ENCODE results near the gene DDI1. TPM values are rescaled to one million over a fixed set of nuclear protein-coding genes. Genes with fewer than 3 reads are reported as not detected.

Gene DDI1
- total and polyA plus RNA-seq, 8 donors: not detected

DNA sequence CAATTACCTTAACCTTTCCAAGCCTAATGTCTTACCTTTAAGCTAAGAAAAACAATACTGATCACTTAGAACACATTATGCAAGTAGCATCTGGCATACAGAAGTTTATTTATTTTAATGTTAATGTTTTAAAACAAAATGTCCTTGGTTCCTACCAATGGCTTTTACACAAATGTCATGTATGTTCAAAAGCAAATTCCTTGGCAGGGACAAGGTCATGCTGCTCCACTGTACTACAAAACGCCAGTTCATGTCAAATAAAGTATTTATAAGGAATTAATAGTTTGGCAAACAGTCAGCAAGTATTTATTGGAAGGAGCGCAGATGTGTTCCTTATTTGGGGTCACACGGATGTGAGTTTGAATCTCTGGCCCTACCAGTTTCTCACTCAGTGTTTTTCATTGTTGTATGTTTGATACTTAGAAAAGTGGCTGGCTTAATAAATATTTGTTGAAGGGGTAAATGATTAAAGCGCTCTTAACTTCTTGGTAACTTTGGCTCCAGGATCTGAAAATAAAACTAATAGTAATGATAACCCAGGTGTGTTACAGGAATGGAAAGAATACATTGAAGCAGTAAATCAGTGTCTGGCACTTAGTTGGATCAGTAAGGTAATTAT lies 18.6 kb downstream of the DDI1 start:
- ATAC-seq (no peak), DNase-seq (no peak)
- Histone ChIP-seq H3K4me3 (no peak overlapping the region), H3K9me3 (no peaks in the 10 kb centered on the region), H3K36me3 (no peaks in the 10 kb centered on the region), H3K27me3 (no peaks in the 10 kb centered on the region), H3K27ac (no peak overlapping the region), H3K4me1 (peaks cover 0 to 3% of the 10 kb centered on the region in 2 donors)
- intact Hi-C loops (cut with DNase I): no loop called here
- TF ChIP-seq, protein P1, sequence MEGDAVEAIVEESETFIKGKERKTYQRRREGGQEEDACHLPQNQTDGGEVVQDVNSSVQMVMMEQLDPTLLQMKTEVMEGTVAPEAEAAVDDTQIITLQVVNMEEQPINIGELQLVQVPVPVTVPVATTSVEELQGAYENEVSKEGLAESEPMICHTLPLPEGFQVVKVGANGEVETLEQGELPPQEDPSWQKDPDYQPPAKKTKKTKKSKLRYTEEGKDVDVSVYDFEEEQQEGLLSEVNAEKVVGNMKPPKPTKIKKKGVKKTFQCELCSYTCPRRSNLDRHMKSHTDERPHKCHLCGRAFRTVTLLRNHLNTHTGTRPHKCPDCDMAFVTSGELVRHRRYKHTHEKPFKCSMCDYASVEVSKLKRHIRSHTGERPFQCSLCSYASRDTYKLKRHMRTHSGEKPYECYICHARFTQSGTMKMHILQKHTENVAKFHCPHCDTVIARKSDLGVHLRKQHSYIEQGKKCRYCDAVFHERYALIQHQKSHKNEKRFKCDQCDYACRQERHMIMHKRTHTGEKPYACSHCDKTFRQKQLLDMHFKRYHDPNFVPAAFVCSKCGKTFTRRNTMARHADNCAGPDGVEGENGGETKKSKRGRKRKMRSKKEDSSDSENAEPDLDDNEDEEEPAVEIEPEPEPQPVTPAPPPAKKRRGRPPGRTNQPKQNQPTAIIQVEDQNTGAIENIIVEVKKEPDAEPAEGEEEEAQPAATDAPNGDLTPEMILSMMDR (IDR thresholded peaks at IDR 0.05): no peak

DNA sequence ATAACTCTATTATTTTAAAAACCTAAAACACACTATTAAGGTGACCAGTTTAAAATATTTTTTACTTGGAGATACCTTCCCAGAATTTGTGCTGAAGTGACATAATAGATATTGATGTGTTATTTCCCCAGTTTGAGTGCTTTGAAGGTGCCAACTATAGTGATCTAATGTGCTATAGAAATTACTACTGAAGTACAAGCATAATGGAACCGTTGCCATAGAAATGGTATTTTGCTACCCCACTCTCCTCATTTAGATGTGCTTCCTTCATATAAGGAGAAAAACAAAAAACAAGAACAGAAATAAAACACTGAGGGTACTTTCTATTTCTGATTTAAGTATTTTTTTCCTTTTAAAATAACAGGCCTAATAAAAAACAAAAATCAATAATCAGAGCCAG lies 19.2 kb downstream of the DDI1 start:
- intact Hi-C loops (cut with DNase I): no loop called here
- ATAC-seq: no peak

DNA sequence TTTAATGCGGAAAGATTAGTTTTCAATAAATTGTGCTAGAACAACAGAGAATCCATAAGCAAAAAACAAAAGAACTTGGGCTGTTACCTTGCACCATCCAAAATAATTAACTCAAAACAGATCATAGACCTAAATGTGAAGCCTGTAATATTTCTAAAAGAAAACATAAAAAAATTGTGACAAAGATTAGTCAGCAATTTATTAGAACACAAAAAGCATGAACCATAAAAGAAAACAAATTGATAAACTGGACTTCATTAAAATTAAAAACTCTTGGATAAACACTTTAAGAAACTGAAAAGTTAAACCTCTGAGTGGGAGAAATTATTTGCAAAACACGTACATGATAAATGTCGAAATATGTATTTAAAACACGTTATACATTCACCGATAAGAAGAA lies 21.5 kb downstream of the DDI1 start:
- intact Hi-C loops (cut with DNase I): no loop called here
- Histone ChIP-seq H3K27ac (no peak overlapping the region), H3K27me3 (no peaks in the 10 kb centered on the region), H3K4me1 (peaks cover 0 to 8% of the 10 kb centered on the region in 2 donors), H3K36me3 (no peaks in the 10 kb centered on the region), H3K4me3 (no peak overlapping the region), H3K9me3 (no peaks in the 10 kb centered on the region)
- DNase-seq: no peak
- no peak for ATAC-seq
- TF ChIP-seq, protein P1 (IDR thresholded peaks at IDR 0.05): no peak

More for the DNA sequence above, 19.2 kb downstream of the DDI1 start:
- no peak overlapping the region for H3K4me3 ChIP-seq
- TF ChIP-seq, protein P1 (IDR thresholded peaks at IDR 0.05): no peak
- no peaks in the 10 kb centered on the region for H3K27me3 ChIP-seq
- H3K27ac ChIP-seq: no peak overlapping the region
- H3K4me1 ChIP-seq: peaks cover 0 to 3% of the 10 kb centered on the region in 2 donors
- no peak for DNase-seq
- H3K36me3 ChIP-seq: no peaks in the 10 kb centered on the region
- no peaks in the 10 kb centered on the region for H3K9me3 ChIP-seq

DNA sequence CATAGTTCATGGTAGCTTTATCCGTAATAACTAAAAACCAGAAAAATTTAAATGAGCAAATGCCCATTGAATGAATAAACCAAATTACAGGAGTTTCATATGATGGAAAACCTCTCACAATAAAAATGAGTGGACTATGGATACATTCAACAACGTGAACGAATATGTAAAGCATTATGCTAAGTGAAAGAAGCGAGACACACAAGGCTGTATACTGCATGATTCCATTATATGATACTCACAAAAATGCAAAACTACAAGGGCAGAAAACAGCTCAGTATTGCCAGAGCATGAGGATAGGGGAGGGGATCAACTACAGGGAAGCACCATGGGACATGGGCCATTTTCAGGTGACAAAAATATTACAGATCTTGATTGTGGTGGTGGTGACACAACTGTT lies 22.2 kb downstream of the DDI1 start:
- ATAC-seq (no peak), DNase-seq (no peak)
- Histone ChIP-seq H3K36me3 (no peaks in the 10 kb centered on the region), H3K27me3 (no peaks in the 10 kb centered on the region), H3K27ac (no peak overlapping the region), H3K4me1 (peaks cover 0 to 8% of the 10 kb centered on the region in 2 donors), H3K4me3 (no peak overlapping the region), H3K9me3 (no peaks in the 10 kb centered on the region)
- TF ChIP-seq, protein P1 (IDR thresholded peaks at IDR 0.05): no peak
- intact Hi-C loops (cut with DNase I): no loop called here

DNA sequence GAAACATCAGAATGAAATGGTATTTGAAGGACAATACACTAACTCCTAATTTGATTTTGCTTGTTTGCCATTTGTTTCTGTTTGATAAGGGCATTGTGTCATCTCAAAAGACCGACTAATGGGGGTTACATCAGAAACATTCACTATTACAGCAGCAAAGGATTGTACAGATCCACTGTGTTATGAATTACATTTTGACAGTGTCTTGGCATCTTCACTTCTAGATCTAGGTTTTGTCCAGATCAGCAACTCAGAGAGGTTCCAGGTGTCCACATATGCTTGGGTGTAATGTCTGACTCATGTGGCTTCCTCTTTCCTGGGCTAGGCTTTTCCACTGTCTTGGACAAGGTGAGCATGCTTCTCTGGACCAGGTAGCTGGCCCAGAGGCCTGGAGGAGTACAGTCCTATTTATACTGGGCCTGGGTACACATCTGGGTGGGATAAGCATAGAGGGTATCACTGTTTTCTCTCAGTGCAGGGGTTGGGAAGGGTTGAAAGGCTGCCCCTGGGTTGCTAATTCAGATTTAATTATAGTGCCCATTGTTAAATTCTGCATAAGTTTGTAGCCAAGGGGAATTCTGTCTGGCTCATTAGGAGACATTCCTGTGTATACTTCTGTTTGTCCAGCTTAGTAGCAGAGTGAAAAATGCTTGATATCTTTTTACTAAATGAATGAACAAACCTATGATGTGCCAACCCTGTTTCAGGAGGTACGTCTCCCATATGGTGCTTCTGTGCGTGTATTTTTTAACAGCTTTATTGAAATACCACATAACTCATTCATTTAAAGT lies 23.8 kb downstream of the DDI1 start:
- Histone ChIP-seq H3K27me3 (no peaks in the 10 kb centered on the region), H3K27ac (no peak overlapping the region), H3K9me3 (no peaks in the 10 kb centered on the region), H3K36me3 (no peaks in the 10 kb centered on the region), H3K4me1 (peaks cover 0 to 8% of the 10 kb centered on the region in 2 donors), H3K4me3 (no peak overlapping the region)
- no peak for ATAC-seq
- no peak for DNase-seq
- TF ChIP-seq, protein P1 (IDR thresholded peaks at IDR 0.05): no peak
- intact Hi-C loops (cut with DNase I): no loop called here
